Measurements from ENCODE around the gene PLEK2.
"Not testable (repeated sequence)": the region's sequence is repeated elsewhere in the genome, so short reads cannot be mapped to it uniquely, and the experiment has no call there.

PLEK2 gene

GRCh38 chr14:67357186-67357968 lies 54.6 kb downstream of the PLEK2 start:
- no peak for FAIRE-seq

- FAIRE-seq = no peak
These were observed 59.9 kb downstream of the PLEK2 start for GRCh38 chr14:67352055-67352454.

GRCh38 chr14:67345583-67345982 lies 66.4 kb downstream of the PLEK2 start:
- FAIRE-seq = no peak

GRCh38 chr14:67343601-67344230 lies 68.2 kb downstream of the PLEK2 start:
- no peak for FAIRE-seq

GRCh38 chr14:67341231-67341630 lies 70.7 kb downstream of the PLEK2 start:
- FAIRE-seq = not testable (repeated sequence)
